ENCODE results near the gene SLC2A13.

DNA sequence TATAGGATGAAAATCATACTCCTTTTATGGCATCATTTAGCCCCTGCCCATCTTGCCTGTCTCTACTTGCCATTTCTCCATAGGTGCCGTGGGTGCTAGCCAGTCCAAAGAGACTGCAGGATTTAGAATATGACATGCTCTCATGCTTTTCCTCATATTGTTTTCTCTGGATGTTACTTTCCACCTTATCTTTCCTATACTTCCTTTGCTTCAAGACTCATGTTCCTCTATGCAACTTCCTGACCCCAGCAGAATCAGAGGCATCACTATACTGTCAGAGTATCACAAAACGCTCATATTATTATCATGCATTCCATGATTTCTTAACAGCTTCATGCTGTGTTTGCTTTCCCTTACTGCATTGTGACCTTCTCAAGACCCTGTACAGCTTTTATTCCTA, 265.5 kb downstream of the SLC2A13 start:
- TF ChIP-seq FOXM1 (IDR thresholded peaks at IDR 0.05; ENCODE audit: low read depth, low read length), result no peak
- no peak for TF ChIP-seq NBN (IDR thresholded peaks at IDR 0.05)
- TF ChIP-seq NFIC (IDR thresholded peaks at IDR 0.05; ENCODE audit: low read depth, low read length), result no peak
- TF ChIP-seq, protein P1, sequence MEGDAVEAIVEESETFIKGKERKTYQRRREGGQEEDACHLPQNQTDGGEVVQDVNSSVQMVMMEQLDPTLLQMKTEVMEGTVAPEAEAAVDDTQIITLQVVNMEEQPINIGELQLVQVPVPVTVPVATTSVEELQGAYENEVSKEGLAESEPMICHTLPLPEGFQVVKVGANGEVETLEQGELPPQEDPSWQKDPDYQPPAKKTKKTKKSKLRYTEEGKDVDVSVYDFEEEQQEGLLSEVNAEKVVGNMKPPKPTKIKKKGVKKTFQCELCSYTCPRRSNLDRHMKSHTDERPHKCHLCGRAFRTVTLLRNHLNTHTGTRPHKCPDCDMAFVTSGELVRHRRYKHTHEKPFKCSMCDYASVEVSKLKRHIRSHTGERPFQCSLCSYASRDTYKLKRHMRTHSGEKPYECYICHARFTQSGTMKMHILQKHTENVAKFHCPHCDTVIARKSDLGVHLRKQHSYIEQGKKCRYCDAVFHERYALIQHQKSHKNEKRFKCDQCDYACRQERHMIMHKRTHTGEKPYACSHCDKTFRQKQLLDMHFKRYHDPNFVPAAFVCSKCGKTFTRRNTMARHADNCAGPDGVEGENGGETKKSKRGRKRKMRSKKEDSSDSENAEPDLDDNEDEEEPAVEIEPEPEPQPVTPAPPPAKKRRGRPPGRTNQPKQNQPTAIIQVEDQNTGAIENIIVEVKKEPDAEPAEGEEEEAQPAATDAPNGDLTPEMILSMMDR (IDR thresholded peaks at IDR 0.05 in 2 of 3, conservative IDR thresholded peaks at IDR 0.05 in 1 of 3; ENCODE audit: control insufficient read depth in 2 of 3, extremely low read depth in 1 of 3, insufficient read depth in 1 of 3, low read depth in 3 of 3, low read length in 3 of 3), result no peak
- no peak for TF ChIP-seq MXI1 (IDR thresholded peaks at IDR 0.05; ENCODE audit: low read depth, low read length)
- no peak for TF ChIP-seq POLR2A (IDR thresholded peaks at IDR 0.05; ENCODE audit: low read depth, low read length)
- no peak for TF ChIP-seq MYC (IDR thresholded peaks at IDR 0.05; ENCODE audit: insufficient read depth, insufficient read length, insufficient replicate concordance, low read length, severe bottlenecking)
- no peak for TF ChIP-seq RCOR1 (conservative IDR thresholded peaks at IDR 0.05; ENCODE audit: low read depth, low read length)
- no peak for TF ChIP-seq PAX8 (IDR thresholded peaks at IDR 0.05)
- no peak for TF ChIP-seq SIN3A (IDR thresholded peaks at IDR 0.05; ENCODE audit: low read depth, low read length)
- TF ChIP-seq, protein P2, sequence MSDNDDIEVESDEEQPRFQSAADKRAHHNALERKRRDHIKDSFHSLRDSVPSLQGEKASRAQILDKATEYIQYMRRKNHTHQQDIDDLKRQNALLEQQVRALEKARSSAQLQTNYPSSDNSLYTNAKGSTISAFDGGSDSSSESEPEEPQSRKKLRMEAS (IDR thresholded peaks at IDR 0.05; ENCODE audit: low read depth, low read length), result no peak
- TF ChIP-seq, protein P3, sequence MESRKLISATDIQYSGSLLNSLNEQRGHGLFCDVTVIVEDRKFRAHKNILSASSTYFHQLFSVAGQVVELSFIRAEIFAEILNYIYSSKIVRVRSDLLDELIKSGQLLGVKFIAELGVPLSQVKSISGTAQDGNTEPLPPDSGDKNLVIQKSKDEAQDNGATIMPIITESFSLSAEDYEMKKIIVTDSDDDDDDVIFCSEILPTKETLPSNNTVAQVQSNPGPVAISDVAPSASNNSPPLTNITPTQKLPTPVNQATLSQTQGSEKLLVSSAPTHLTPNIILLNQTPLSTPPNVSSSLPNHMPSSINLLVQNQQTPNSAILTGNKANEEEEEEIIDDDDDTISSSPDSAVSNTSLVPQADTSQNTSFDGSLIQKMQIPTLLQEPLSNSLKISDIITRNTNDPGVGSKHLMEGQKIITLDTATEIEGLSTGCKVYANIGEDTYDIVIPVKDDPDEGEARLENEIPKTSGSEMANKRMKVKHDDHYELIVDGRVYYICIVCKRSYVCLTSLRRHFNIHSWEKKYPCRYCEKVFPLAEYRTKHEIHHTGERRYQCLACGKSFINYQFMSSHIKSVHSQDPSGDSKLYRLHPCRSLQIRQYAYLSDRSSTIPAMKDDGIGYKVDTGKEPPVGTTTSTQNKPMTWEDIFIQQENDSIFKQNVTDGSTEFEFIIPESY (IDR thresholded peaks at IDR 0.05), result no peak
- no peak for TF ChIP-seq RAD21 (IDR thresholded peaks at IDR 0.05; ENCODE audit: insufficient read depth, low read depth, low read length)
- TF ChIP-seq, protein P4, sequence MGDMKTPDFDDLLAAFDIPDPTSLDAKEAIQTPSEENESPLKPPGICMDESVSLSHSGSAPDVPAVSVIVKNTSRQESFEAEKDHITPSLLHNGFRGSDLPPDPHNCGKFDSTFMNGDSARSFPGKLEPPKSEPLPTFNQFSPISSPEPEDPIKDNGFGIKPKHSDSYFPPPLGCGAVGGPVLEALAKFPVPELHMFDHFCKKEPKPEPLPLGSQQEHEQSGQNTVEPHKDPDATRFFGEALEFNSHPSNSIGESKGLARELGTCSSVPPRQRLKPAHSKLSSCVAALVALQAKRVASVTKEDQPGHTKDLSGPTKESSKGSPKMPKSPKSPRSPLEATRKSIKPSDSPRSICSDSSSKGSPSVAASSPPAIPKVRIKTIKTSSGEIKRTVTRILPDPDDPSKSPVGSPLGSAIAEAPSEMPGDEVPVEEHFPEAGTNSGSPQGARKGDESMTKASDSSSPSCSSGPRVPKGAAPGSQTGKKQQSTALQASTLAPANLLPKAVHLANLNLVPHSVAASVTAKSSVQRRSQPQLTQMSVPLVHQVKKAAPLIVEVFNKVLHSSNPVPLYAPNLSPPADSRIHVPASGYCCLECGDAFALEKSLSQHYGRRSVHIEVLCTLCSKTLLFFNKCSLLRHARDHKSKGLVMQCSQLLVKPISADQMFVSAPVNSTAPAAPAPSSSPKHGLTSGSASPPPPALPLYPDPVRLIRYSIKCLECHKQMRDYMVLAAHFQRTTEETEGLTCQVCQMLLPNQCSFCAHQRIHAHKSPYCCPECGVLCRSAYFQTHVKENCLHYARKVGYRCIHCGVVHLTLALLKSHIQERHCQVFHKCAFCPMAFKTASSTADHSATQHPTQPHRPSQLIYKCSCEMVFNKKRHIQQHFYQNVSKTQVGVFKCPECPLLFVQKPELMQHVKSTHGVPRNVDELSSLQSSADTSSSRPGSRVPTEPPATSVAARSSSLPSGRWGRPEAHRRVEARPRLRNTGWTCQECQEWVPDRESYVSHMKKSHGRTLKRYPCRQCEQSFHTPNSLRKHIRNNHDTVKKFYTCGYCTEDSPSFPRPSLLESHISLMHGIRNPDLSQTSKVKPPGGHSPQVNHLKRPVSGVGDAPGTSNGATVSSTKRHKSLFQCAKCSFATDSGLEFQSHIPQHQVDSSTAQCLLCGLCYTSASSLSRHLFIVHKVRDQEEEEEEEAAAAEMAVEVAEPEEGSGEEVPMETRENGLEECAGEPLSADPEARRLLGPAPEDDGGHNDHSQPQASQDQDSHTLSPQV (IDR thresholded peaks at IDR 0.05), result no peak

Measured in GM12878 (cell line).